GM19035 (cell line): ENCODE results near the gene CELF1.

ENCODE experiments used
- ATAC-seq: cut with Tn5 transposase; IDR thresholded peaks from one replicate; pipeline ENCODE4 v1.9.1; 2021; ENCODE audit not compliant: unreplicated experiment

Gene CELF1

DNA sequence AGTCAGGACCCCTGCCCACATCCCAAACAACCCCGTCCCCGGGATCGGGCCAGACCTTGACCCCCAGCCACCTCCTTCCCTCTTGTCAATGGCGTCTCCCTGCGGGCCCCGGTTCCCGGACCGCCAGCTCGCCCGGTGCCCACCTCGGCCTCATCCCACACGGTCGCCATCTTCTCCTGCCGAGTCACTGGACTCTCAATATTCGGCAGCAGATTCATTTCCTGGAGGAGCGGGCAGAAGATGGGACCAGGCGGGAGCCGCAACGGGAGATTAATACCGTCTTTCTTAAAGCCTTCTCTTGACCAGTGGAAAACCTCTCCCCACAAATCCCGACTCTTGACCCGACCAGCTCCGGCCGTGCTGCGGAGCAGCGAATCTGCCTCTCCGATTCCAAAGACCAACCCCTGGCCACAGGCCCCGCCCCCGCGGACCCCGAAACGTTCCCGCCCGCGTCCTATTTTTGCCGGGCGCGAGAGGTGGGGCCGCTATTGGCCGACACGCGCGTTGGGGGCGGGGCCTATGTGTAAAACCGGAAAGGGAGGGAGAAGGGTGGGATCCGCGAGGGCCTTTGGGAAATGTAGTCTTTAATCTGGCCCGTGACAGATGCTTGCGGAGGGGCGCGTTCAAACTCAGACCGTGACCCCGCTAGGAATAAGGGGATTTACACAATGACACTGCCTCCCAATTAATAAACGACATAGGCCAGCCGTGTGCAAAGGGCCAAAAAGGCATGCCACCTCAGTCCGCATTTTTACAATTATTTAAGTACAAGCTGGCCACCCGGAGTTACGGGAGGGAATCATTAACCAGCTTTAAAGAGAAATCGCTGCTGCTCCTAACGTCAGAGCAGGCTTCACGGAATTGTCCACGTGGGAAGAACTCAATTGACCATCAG lies 126.6 kb downstream of the CELF1 start, which contains the start of gene PSMC3:
PSMC3 (minus strand) TSS at position 378 of the 895 bp plus-strand sequence; CDS start at position 218, 160 bp downstream.
- ATAC-seq, result peak; percentile 89

GRCh38 chr11:47425611-47426010 lies 127.3 kb downstream of the CELF1 start:
- ATAC-seq, result no peak

DNA sequence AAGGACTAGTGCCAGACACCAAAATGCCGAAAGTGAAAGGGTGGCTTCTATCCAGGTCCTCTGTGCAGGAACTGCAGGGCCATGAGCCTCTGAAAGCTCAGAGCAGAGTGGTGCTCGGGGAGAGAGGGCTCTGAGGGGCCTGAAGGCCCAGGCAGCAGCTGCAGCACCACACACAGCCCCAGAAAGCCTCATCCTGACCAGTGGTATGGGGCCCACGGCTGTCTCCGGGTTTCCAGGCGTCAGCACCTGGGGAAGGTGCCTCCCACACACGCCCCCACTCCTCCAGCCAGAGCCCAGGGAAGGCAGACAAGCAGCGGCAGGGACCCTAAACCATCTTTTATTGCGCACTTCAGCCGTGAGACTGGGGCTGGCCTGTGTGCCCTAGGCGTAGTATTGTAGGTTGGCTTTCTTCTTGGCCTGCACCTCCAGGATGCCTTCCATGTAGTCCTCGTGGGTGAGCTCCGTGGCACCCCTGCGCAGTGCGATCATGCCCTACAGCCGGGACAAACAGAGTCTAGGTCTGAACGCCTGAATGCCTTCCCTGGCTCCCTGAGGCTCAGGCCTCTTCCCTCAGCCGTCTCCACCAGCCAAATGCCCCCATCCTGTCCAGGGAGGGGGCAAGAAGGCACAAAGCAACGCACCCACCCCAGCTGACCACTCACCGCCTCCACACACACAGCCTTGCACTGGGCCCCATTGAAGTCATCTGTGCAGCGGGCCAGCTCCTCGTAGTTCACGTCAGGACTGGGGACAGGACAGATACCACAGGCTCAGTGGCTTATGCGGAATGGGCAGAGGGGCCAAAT lies 134.3 kb downstream of the CELF1 start:
- ATAC-seq, result no peak

DNA sequence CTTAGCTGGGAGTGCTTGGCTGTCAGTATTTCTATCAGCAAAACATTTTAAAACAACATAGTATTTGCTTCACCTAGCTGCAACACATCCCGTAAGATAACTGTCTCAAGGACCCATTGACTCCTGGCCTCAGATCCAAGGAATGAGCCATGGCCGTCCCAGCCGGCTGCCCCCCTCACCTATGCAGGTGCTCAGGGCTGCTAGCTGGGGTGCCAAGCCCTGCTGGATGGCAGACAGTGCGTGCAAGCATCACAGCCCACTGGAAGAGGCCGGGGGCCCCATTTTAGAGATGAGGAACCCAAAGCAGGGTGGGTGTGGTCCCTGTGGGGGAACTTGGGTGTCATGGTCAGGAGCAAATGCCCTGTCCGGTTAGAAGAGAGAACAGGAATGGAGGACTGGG lies 135.2 kb downstream of the CELF1 start:
- ATAC-seq, result no peak

DNA sequence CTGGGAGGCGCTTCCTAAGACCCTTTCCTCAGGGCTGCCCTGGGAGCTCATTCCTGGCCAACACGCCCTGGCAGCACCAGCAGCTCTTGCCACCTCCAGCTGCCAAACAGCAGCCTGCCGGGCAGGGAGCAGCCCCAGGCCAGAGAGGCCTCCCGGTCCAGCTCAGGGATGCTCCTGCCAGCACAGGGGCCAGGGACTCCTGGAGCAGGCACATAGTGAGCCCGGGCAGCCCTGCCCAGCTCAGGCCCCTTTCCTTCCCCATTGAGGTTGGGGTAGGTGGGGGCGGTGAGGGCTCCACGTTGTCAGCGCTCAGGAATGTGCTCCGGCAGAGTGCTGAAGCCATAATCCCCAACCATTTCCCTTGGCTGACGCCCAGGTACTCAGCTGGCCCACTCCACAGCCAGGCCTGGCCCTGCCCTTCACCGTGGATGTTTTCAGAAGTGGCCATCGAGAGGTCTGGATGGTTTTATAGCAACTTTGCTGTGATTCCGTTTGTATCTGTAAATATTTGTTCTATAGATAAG lies 136.9 kb downstream of the CELF1 start:
- ATAC-seq, result no peak
